ENCODE data around the gene LIPF. TPM values are rescaled to one million over a fixed set of nuclear protein-coding genes. Genes with fewer than 3 reads are reported as not detected.
A peak's percentile ranks its signal among the peaks of the same experiment; 100 is the strongest.

LIPF gene
- total RNA-seq: not detected

GRCh38 chr10:88664142-88664541 lies at the start of gene LIPF:
Gene LIPF (plus strand): TSS chr10:88664442. CDS start chr10:88667298, 2,856 bp downstream.
- DNase-seq (ENCODE audit: low spot score) (no peak), ATAC-seq (no peak)
- Mint-ChIP-seq H3K27ac (no peak within 1 kb of the TSS), H3K27me3 (peaks cover 12 to 24% of the 10 kb centered on the region in 2 donors), H3K36me3 (no peaks in the 10 kb centered on the region), H3K4me3 (no peak within 1 kb of the TSS), H3K9me3 (no peaks in the 10 kb centered on the region), H3K4me1 (ENCODE audit: low read depth in 2 of 2) (no peaks in the 10 kb centered on the region)

- DNase-seq (ENCODE audit: low spot score): no peak
- ATAC-seq: peak; percentile 20 to 48
- Mint-ChIP-seq H3K36me3 (no peaks in the 10 kb centered on the region), H3K9me3 (no peaks in the 10 kb centered on the region), H3K27me3 (peaks cover 3 to 12% of the 10 kb centered on the region in 2 donors), H3K4me3 (no peak overlapping the region), H3K4me1 (ENCODE audit: low read depth in 2 of 2) (no peaks in the 10 kb centered on the region), H3K27ac (no peak overlapping the region)
Observed at GRCh38 chr10:88616250-88616977, 47.8 kb upstream of the LIPF start.

GRCh38 chr10:88617772-88618300 lies 46.4 kb upstream of the LIPF start:
- Mint-ChIP-seq H3K36me3 (no peaks in the 10 kb centered on the region), H3K9me3 (no peaks in the 10 kb centered on the region), H3K4me1 (ENCODE audit: low read depth in 2 of 2) (no peaks in the 10 kb centered on the region), H3K4me3 (no peak overlapping the region), H3K27me3 (peaks cover 3 to 10% of the 10 kb centered on the region in 2 donors), H3K27ac (no peak overlapping the region)
- DNase-seq (ENCODE audit: low spot score): no peak
- ATAC-seq: no peak

GRCh38 chr10:88618496-88618895 lies 45.7 kb upstream of the LIPF start:
- DNase-seq (ENCODE audit: low spot score) (no peak), ATAC-seq (no peak)
- H3K4me1 Mint-ChIP-seq (ENCODE audit: low read depth in 2 of 2): no peaks in the 10 kb centered on the region
- H3K27ac Mint-ChIP-seq: no peak overlapping the region
- H3K36me3 Mint-ChIP-seq: no peaks in the 10 kb centered on the region
- H3K9me3 Mint-ChIP-seq: no peaks in the 10 kb centered on the region
- no peak overlapping the region for H3K4me3 Mint-ChIP-seq
- peaks cover 3 to 10% of the 10 kb centered on the region in 2 donors for H3K27me3 Mint-ChIP-seq

- H3K27ac Mint-ChIP-seq: no peak overlapping the region
- ATAC-seq: no peak
- H3K4me3 Mint-ChIP-seq: no peak overlapping the region
- H3K36me3 Mint-ChIP-seq: no peaks in the 10 kb centered on the region
- H3K9me3 Mint-ChIP-seq: no peaks in the 10 kb centered on the region
- no peaks in the 10 kb centered on the region for H3K4me1 Mint-ChIP-seq (ENCODE audit: low read depth in 2 of 2)
- H3K27me3 Mint-ChIP-seq: peaks cover 3 to 10% of the 10 kb centered on the region in 2 donors
- DNase-seq (ENCODE audit: low spot score): no peak
Observed at GRCh38 chr10:88620441-88620840, 43.8 kb upstream of the LIPF start.

- H3K27me3 Mint-ChIP-seq: peaks cover 5 to 10% of the 10 kb centered on the region in 2 donors
- DNase-seq (ENCODE audit: low spot score) (no peak), ATAC-seq (no peak)
- no peak overlapping the region for H3K4me3 Mint-ChIP-seq
- no peaks in the 10 kb centered on the region for H3K9me3 Mint-ChIP-seq
- H3K27ac Mint-ChIP-seq: no peak overlapping the region
- H3K36me3 Mint-ChIP-seq: no peaks in the 10 kb centered on the region
- no peaks in the 10 kb centered on the region for H3K4me1 Mint-ChIP-seq (ENCODE audit: low read depth in 2 of 2)
Observed at GRCh38 chr10:88623835-88624234, 40.4 kb upstream of the LIPF start.

GRCh38 chr10:88624840-88625239 lies 39.4 kb upstream of the LIPF start:
- no peak overlapping the region for H3K4me3 Mint-ChIP-seq
- no peak for DNase-seq (ENCODE audit: low spot score)
- no peak for ATAC-seq
- H3K36me3 Mint-ChIP-seq: no peaks in the 10 kb centered on the region
- H3K27me3 Mint-ChIP-seq: peaks cover 5 to 7% of the 10 kb centered on the region in 2 donors
- H3K9me3 Mint-ChIP-seq: no peaks in the 10 kb centered on the region
- no peaks in the 10 kb centered on the region for H3K4me1 Mint-ChIP-seq (ENCODE audit: low read depth in 2 of 2)
- H3K27ac Mint-ChIP-seq: no peak overlapping the region

GRCh38 chr10:88640186-88640585 lies 24.1 kb upstream of the LIPF start:
- no peak for DNase-seq (ENCODE audit: low spot score)
- Mint-ChIP-seq H3K4me3 (no peak overlapping the region), H3K36me3 (peaks cover 4% of the 10 kb centered on the region), H3K4me1 (ENCODE audit: low read depth in 2 of 2) (peaks cover 0 to 6% of the 10 kb centered on the region in 2 donors), H3K27me3 (peaks cover 29 to 35% of the 10 kb centered on the region in 2 donors), H3K27ac (no peak overlapping the region), H3K9me3 (peaks cover 2% of the 10 kb centered on the region)
- no peak for ATAC-seq

- H3K9me3 Mint-ChIP-seq: peaks cover 2% of the 10 kb centered on the region
- no peak overlapping the region for H3K27ac Mint-ChIP-seq
- no peak for ATAC-seq
- H3K4me1 Mint-ChIP-seq (ENCODE audit: low read depth in 2 of 2): peaks cover 0 to 6% of the 10 kb centered on the region in 2 donors
- no peak for DNase-seq (ENCODE audit: low spot score)
- H3K36me3 Mint-ChIP-seq: peaks cover 2% of the 10 kb centered on the region
- H3K4me3 Mint-ChIP-seq: no peak overlapping the region
- H3K27me3 Mint-ChIP-seq: peaks cover 24 to 27% of the 10 kb centered on the region in 2 donors
Observed at GRCh38 chr10:88642209-88642608, 22.0 kb upstream of the LIPF start.

GRCh38 chr10:88642963-88643362 lies 21.3 kb upstream of the LIPF start:
- no peak for DNase-seq (ENCODE audit: low spot score)
- H3K27ac Mint-ChIP-seq: no peak overlapping the region
- no peak overlapping the region for H3K4me3 Mint-ChIP-seq
- no peaks in the 10 kb centered on the region for H3K36me3 Mint-ChIP-seq
- peaks cover 0 to 6% of the 10 kb centered on the region in 2 donors for H3K4me1 Mint-ChIP-seq (ENCODE audit: low read depth in 2 of 2)
- peaks cover 17 to 27% of the 10 kb centered on the region in 2 donors for H3K27me3 Mint-ChIP-seq
- H3K9me3 Mint-ChIP-seq: peaks cover 2% of the 10 kb centered on the region
- peak in 1 of 2 donors; percentile 60 for ATAC-seq

GRCh38 chr10:88647061-88647615 lies 17.1 kb upstream of the LIPF start:
- Mint-ChIP-seq H3K4me1 (ENCODE audit: low read depth in 2 of 2) (no peaks in the 10 kb centered on the region), H3K4me3 (no peak overlapping the region), H3K27ac (no peak overlapping the region), H3K9me3 (no peaks in the 10 kb centered on the region), H3K27me3 (peaks cover 16 to 29% of the 10 kb centered on the region in 2 donors), H3K36me3 (no peaks in the 10 kb centered on the region)
- DNase-seq (ENCODE audit: low spot score) (no peak), ATAC-seq (no peak)

- Mint-ChIP-seq H3K9me3 (no peaks in the 10 kb centered on the region), H3K4me1 (ENCODE audit: low read depth in 2 of 2) (no peaks in the 10 kb centered on the region), H3K27ac (no peak overlapping the region), H3K4me3 (no peak overlapping the region), H3K27me3 (peaks cover 10 to 22% of the 10 kb centered on the region in 2 donors), H3K36me3 (no peaks in the 10 kb centered on the region)
- DNase-seq (ENCODE audit: low spot score) (no peak), ATAC-seq (no peak)
Observed at GRCh38 chr10:88651101-88651551, 13.1 kb upstream of the LIPF start.

GRCh38 chr10:88652616-88653015 lies 11.6 kb upstream of the LIPF start:
- no peaks in the 10 kb centered on the region for H3K36me3 Mint-ChIP-seq
- no peak overlapping the region for H3K4me3 Mint-ChIP-seq
- no peak overlapping the region for H3K27ac Mint-ChIP-seq
- no peaks in the 10 kb centered on the region for H3K9me3 Mint-ChIP-seq
- DNase-seq (ENCODE audit: low spot score): no peak
- H3K27me3 Mint-ChIP-seq: peaks cover 8 to 18% of the 10 kb centered on the region in 2 donors
- no peak for ATAC-seq
- H3K4me1 Mint-ChIP-seq (ENCODE audit: low read depth in 2 of 2): no peaks in the 10 kb centered on the region

- Mint-ChIP-seq H3K4me1 (ENCODE audit: low read depth in 2 of 2) (no peaks in the 10 kb centered on the region), H3K36me3 (no peaks in the 10 kb centered on the region), H3K9me3 (no peaks in the 10 kb centered on the region), H3K4me3 (no peak overlapping the region), H3K27me3 (peaks cover 11 to 18% of the 10 kb centered on the region in 2 donors), H3K27ac (no peak overlapping the region)
- ATAC-seq (no peak), DNase-seq (ENCODE audit: low spot score) (no peak)
Observed at GRCh38 chr10:88657901-88658300, 6.3 kb upstream of the LIPF start.

Measured in natural killer cell treated with Interleukin-12 subunit alpha and Interleukin-12 subunit beta and Interleukin-15 and Interleukin-18, amount 100 ng/mL, for 72 hours (primary cell).